Calu3 (cell line): ENCODE measurements around the gene COL8A1. TPM values are rescaled to one million over a fixed set of nuclear protein-coding genes. Genes with fewer than 3 reads are reported as not detected.

Experiments used
- BruUV-seq: library from RNA; stranded (reverse); fragments of 400-500 nt; replicated peaks from 2 replicates; lab custom pipeline; 2021; lab: Mats Ljungman, UMichigan
- CTCF ChIA-PET: fragments of 300-600 bp; sonication (Branson Sonifier 250); formaldehyde crosslinking; loops from one replicate; lab custom pipeline; 2022; ENCODE audit warnings: antibody characterized with exemption; lab: Charles Lee
- DNase-seq: peaks from one replicate; pipeline ENCODE4 v3.0.0; 2022
- H3K27ac Mint-ChIP-seq: one replicate; pipeline ENCODE4 v1.8.0; 2022; ENCODE audit warnings: mixed read lengths; ENCODE audit not compliant: unreplicated experiment
- H3K27me3 Mint-ChIP-seq: one replicate; pipeline ENCODE4 v1.8.0; 2022; ENCODE audit warnings: mixed read lengths; ENCODE audit not compliant: unreplicated experiment
- H3K36me3 Mint-ChIP-seq: one replicate; pipeline ENCODE4 v1.8.0; 2022; ENCODE audit warnings: mild to moderate bottlenecking, moderate library complexity, mixed read lengths; ENCODE audit not compliant: insufficient read depth, unreplicated experiment
- H3K4me1 Mint-ChIP-seq: one replicate; pipeline ENCODE4 v1.8.0; 2022; ENCODE audit warnings: mild to moderate bottlenecking, low read depth, mixed read lengths; ENCODE audit not compliant: unreplicated experiment
- H3K4me3 Mint-ChIP-seq: one replicate; pipeline ENCODE4 v1.8.0; 2022; ENCODE audit warnings: mild to moderate bottlenecking, low read depth, moderate library complexity, mixed read lengths; ENCODE audit not compliant: unreplicated experiment
- H3K9me3 Mint-ChIP-seq: one replicate; pipeline ENCODE4 v1.8.0; 2022; ENCODE audit warnings: low read depth, mixed read lengths; ENCODE audit not compliant: unreplicated experiment
- CTCF ChIP-seq: fragments of 200-600 bp; IDR thresholded peaks from one replicate; pipeline ENCODE4 v1.8.0; 2022; ENCODE audit warnings: antibody characterized with exemption; ENCODE audit not compliant: unreplicated experiment
- intact Hi-C: fragments of 100-400 bp; cut with micrococcal nuclease; formaldehyde crosslinking; loops from one replicate; pipeline ENCODE4 v1.10.0; 2022; ENCODE audit not compliant: unreplicated experiment
- total RNA-seq: library from RNA; stranded (reverse); gene quantifications from 2 replicates; pipeline ENCODE4 v1.2.3, GENCODE V29; 2022

Gene COL8A1
- total RNA-seq, 1 experiment from 2014 or later, result 0.71 TPM

GRCh38 chr3:99602183-99602582 is 36.2 kb upstream of the COL8A1 start:
- no peaks in the 10 kb centered on the region for H3K36me3 Mint-ChIP-seq
- no peaks in the 10 kb centered on the region for H3K27me3 Mint-ChIP-seq
- H3K4me3 Mint-ChIP-seq, result no peak overlapping the region
- H3K27ac Mint-ChIP-seq, result no peak overlapping the region
- TF ChIP-seq CTCF, result no peak
- CTCF ChIA-PET, result no interaction called here
- DNase-seq, result no peak
- BruUV-seq, result no TSS peak
- no peaks in the 10 kb centered on the region for H3K9me3 Mint-ChIP-seq
- no peaks in the 10 kb centered on the region for H3K4me1 Mint-ChIP-seq
- intact Hi-C loops, result no loop called here

- BruUV-seq, result no TSS peak
- H3K4me1 Mint-ChIP-seq, result no peaks in the 10 kb centered on the region
- H3K9me3 Mint-ChIP-seq, result no peaks in the 10 kb centered on the region
- no peaks in the 10 kb centered on the region for H3K27me3 Mint-ChIP-seq
- H3K36me3 Mint-ChIP-seq, result no peaks in the 10 kb centered on the region
- intact Hi-C loops, result no loop called here
- H3K27ac Mint-ChIP-seq, result no peak overlapping the region
- no peak overlapping the region for H3K4me3 Mint-ChIP-seq
- TF ChIP-seq CTCF, result no peak
- no peak for DNase-seq
- CTCF ChIA-PET, result no interaction called here
Observed at GRCh38 chr3:99607151-99607550, 31.2 kb upstream of the COL8A1 start.

- no TSS peak for BruUV-seq
- no peak for DNase-seq
- TF ChIP-seq CTCF, result no peak
- H3K27ac Mint-ChIP-seq, result no peak overlapping the region
- no peaks in the 10 kb centered on the region for H3K4me1 Mint-ChIP-seq
- intact Hi-C loops, result no loop called here
- H3K4me3 Mint-ChIP-seq, result no peak overlapping the region
- CTCF ChIA-PET, result no interaction called here
- H3K27me3 Mint-ChIP-seq, result no peaks in the 10 kb centered on the region
- H3K9me3 Mint-ChIP-seq, result no peaks in the 10 kb centered on the region
- no peaks in the 10 kb centered on the region for H3K36me3 Mint-ChIP-seq
Observed at GRCh38 chr3:99614768-99615167, 23.6 kb upstream of the COL8A1 start.

- Mint-ChIP-seq H3K4me3 (no peak overlapping the region), H3K4me1 (no peaks in the 10 kb centered on the region), H3K27ac (no peak overlapping the region), H3K9me3 (no peaks in the 10 kb centered on the region), H3K36me3 (no peaks in the 10 kb centered on the region), H3K27me3 (no peaks in the 10 kb centered on the region)
- BruUV-seq, result no TSS peak
- intact Hi-C loops, result no loop called here
- CTCF ChIA-PET, result no interaction called here
- TF ChIP-seq CTCF, result no peak
- DNase-seq, result no peak
Observed at GRCh38 chr3:99620077-99620767, 18.2 kb upstream of the COL8A1 start.
